Astrocyte (in vitro differentiated cells and primary cell): Measurements from ENCODE around the gene WASHC2C. TPM values are rescaled to one million over a fixed set of nuclear protein-coding genes. Genes with fewer than 3 reads are reported as not detected.
"Not testable (repeated sequence)": the region's sequence is repeated elsewhere in the genome, so short reads cannot be mapped to it uniquely, and the experiment has no call there.

Experiments used
- DNase-seq: peaks from one replicate; pipeline ENCODE4 v3.0.0-alpha.2; 2010; ENCODE audit warnings: low read depth
- FAIRE-seq: peaks from 2 replicates; lab custom pipeline; 2011; peaks lifted over from hg19 to GRCh38; lab: Jason Lieb, UNC
- H2AFZ ChIP-seq: 2 replicates; pipeline ENCODE4 v1.6.0; 2012; ENCODE audit warnings: low read depth, low read length, inconsistent platforms
- H3K27ac ChIP-seq: 2 replicates; pipeline ENCODE4 v1.5.1; 2011; ENCODE audit warnings: low read depth, low read length, inconsistent platforms
- H3K27me3 ChIP-seq: 2 replicates; pipeline ENCODE4 v1.6.0; 2011; ENCODE audit warnings: low read length, inconsistent platforms; ENCODE audit not compliant: insufficient read depth
- H3K36me3 ChIP-seq: 2 replicates; pipeline ENCODE4 v1.5.1; 2011; ENCODE audit warnings: low read length, inconsistent platforms; ENCODE audit not compliant: insufficient read depth
- H3K4me1 ChIP-seq: 2 replicates; pipeline ENCODE4 v1.5.1; 2011; ENCODE audit warnings: low read length, inconsistent platforms; ENCODE audit not compliant: insufficient read depth
- H3K4me2 ChIP-seq: 2 replicates; pipeline ENCODE4 v1.6.0; 2012; ENCODE audit warnings: low read length, inconsistent platforms
- H3K4me3 ChIP-seq: 2 replicates; pipeline ENCODE4 v1.5.1; 2011; ENCODE audit warnings: low read depth, mild to moderate bottlenecking, low read length, inconsistent platforms; ENCODE audit not compliant: insufficient read depth
- H3K79me2 ChIP-seq: 2 replicates; pipeline ENCODE4 v1.6.0; 2012; ENCODE audit warnings: mild to moderate bottlenecking, low read length, inconsistent platforms; ENCODE audit not compliant: insufficient read depth
- H3K9ac ChIP-seq: 2 replicates; pipeline ENCODE4 v1.6.0; 2012; ENCODE audit warnings: mild to moderate bottlenecking, low read length, inconsistent platforms
- H3K9me3 ChIP-seq: 2 replicates; pipeline ENCODE4 v1.5.1; 2012; ENCODE audit warnings: low read depth, mild to moderate bottlenecking, low read length, inconsistent platforms; ENCODE audit not compliant: insufficient read depth
- H4K20me1 ChIP-seq: 2 replicates; pipeline ENCODE4 v1.6.0; 2012; ENCODE audit warnings: low read length, inconsistent platforms; ENCODE audit not compliant: insufficient read depth
- H3K27ac Mint-ChIP-seq: one replicate; pipeline ENCODE4 v1.8.0; 2021; ENCODE audit warnings: mild to moderate bottlenecking, mixed read lengths; ENCODE audit not compliant: unreplicated experiment
- H3K27me3 Mint-ChIP-seq: one replicate; pipeline ENCODE4 v1.8.0; 2021; ENCODE audit warnings: low read depth, mixed read lengths; ENCODE audit not compliant: unreplicated experiment
- H3K36me3 Mint-ChIP-seq: one replicate; pipeline ENCODE4 v1.8.0; 2021; ENCODE audit warnings: low read depth, mixed read lengths; ENCODE audit not compliant: unreplicated experiment
- H3K4me1 Mint-ChIP-seq: one replicate; pipeline ENCODE4 v1.8.0; 2021; ENCODE audit warnings: low read depth, mixed read lengths; ENCODE audit not compliant: unreplicated experiment
- H3K4me3 Mint-ChIP-seq: one replicate; pipeline ENCODE4 v1.8.0; 2021; ENCODE audit warnings: mild to moderate bottlenecking, moderate library complexity, mixed read lengths; ENCODE audit not compliant: unreplicated experiment
- H3K9me3 Mint-ChIP-seq: one replicate; pipeline ENCODE4 v1.8.0; 2021; ENCODE audit warnings: mild to moderate bottlenecking, mixed read lengths; ENCODE audit not compliant: unreplicated experiment
- total RNA-seq: library from RNA; stranded (reverse); gene quantifications from 2 replicates; pipeline ENCODE4 v1.2.1, GENCODE V29; 2021

The WASHC2C gene
- total RNA-seq, 1 donor from 2014 or later, result 39.6 TPM

DNA sequence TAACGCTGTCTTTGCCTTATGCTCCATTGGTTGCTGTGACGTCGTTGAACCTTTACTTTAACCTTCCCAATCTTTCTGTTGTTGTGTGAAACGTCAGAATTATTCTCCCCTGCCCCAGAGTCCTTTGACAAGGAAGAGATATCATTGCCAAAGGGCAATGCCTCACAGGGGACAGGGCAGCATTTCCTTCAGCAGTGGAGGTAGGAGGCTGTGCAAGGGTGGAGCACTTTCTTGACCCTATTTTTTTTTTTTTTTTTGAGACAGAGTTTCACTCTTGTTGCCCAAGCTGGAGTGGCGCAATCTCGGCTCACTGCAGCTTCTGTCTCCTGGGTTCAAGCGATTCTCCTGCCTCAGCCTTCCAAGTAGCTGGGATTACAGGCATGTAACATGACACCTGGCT lies 14.5 kb downstream of the WASHC2C start:
- not testable (repeated sequence) for H3K79me2 ChIP-seq, H3K27me3 ChIP-seq, DNase-seq, H3K27ac Mint-ChIP-seq, H3K9me3 ChIP-seq, H3K4me2 ChIP-seq, H3K27me3 Mint-ChIP-seq, H3K9ac ChIP-seq, H3K4me3 Mint-ChIP-seq, FAIRE-seq, H3K4me3 ChIP-seq, H3K4me1 Mint-ChIP-seq, H3K36me3 ChIP-seq, H4K20me1 ChIP-seq, H2AFZ ChIP-seq, H3K27ac ChIP-seq, H3K36me3 Mint-ChIP-seq, H3K4me1 ChIP-seq, H3K9me3 Mint-ChIP-seq

DNA sequence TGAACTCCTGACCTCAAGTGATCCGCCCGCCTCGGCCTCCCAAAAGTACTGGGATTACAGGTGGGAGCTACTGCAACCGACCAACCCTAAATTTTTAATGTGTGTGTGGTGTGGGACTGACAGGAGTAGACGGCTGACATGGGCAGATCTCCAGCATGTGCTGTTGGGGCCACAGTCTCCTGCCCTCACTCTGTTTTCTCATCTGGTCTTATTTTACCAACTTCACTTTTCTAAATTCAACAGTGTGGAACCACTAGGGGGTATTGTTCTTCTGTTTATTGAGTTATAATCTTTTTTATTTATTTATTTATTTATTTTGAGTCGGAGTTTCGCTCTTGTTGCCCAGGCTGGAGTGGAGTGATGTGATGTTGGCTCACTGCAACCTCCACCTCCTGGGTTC lies 14.9 kb downstream of the WASHC2C start:
- not testable (repeated sequence) for H3K9ac ChIP-seq, H3K27me3 ChIP-seq, H3K4me1 Mint-ChIP-seq, H3K27ac Mint-ChIP-seq, H3K9me3 ChIP-seq, H3K36me3 Mint-ChIP-seq, H3K79me2 ChIP-seq, H3K4me3 ChIP-seq, H4K20me1 ChIP-seq, H3K4me3 Mint-ChIP-seq, H3K4me2 ChIP-seq, H3K9me3 Mint-ChIP-seq, H3K27me3 Mint-ChIP-seq, FAIRE-seq, H3K36me3 ChIP-seq, H3K27ac ChIP-seq, H2AFZ ChIP-seq, DNase-seq, H3K4me1 ChIP-seq

- not testable (repeated sequence) for H3K27me3 ChIP-seq, H3K4me3 Mint-ChIP-seq, H3K4me2 ChIP-seq, H3K9me3 ChIP-seq, H3K4me1 Mint-ChIP-seq, H3K79me2 ChIP-seq, H3K9me3 Mint-ChIP-seq, H3K36me3 ChIP-seq, H3K9ac ChIP-seq, H4K20me1 ChIP-seq, H2AFZ ChIP-seq, H3K36me3 Mint-ChIP-seq, H3K27ac ChIP-seq, H3K4me1 ChIP-seq, H3K4me3 ChIP-seq, FAIRE-seq, H3K27ac Mint-ChIP-seq, DNase-seq, H3K27me3 Mint-ChIP-seq
Measured at GRCh38 chr10:45751141-45751540, 24.1 kb downstream of the WASHC2C start.

- H3K79me2 ChIP-seq, H3K36me3 Mint-ChIP-seq, H3K4me1 ChIP-seq, H3K4me3 Mint-ChIP-seq, FAIRE-seq, H3K36me3 ChIP-seq, H3K9ac ChIP-seq, DNase-seq, H3K4me3 ChIP-seq, H3K27me3 Mint-ChIP-seq, H3K27ac ChIP-seq, H3K9me3 ChIP-seq, H3K4me1 Mint-ChIP-seq, H3K27ac Mint-ChIP-seq, H3K9me3 Mint-ChIP-seq, H4K20me1 ChIP-seq, H3K4me2 ChIP-seq, H2AFZ ChIP-seq, H3K27me3 ChIP-seq: not testable (repeated sequence)
Measured at GRCh38 chr10:45752210-45752609, 25.1 kb downstream of the WASHC2C start.

- not testable (repeated sequence) for H2AFZ ChIP-seq, H3K4me3 Mint-ChIP-seq, H3K4me3 ChIP-seq, H3K9me3 ChIP-seq, H3K36me3 ChIP-seq, H3K4me1 Mint-ChIP-seq, H3K79me2 ChIP-seq, H3K36me3 Mint-ChIP-seq, FAIRE-seq, H3K9me3 Mint-ChIP-seq, H3K27me3 Mint-ChIP-seq, H4K20me1 ChIP-seq, H3K27ac ChIP-seq, H3K4me1 ChIP-seq, H3K9ac ChIP-seq, H3K27me3 ChIP-seq
- peak overlapping the region; percentile 60 for H3K4me2 ChIP-seq
- peak; percentile 38 for DNase-seq
- H3K27ac Mint-ChIP-seq, result peak overlapping the region; percentile 35
Measured at GRCh38 chr10:45753979-45754495, 27.0 kb downstream of the WASHC2C start.

GRCh38 chr10:45755083-45755482 lies 28.0 kb downstream of the WASHC2C start:
- not testable (repeated sequence) for H3K9me3 Mint-ChIP-seq, H3K36me3 Mint-ChIP-seq, H3K4me1 Mint-ChIP-seq, H3K9ac ChIP-seq, H3K27ac ChIP-seq, H3K36me3 ChIP-seq, DNase-seq, H3K27me3 Mint-ChIP-seq, H2AFZ ChIP-seq, FAIRE-seq, H3K27ac Mint-ChIP-seq, H3K4me2 ChIP-seq, H3K4me1 ChIP-seq, H3K9me3 ChIP-seq, H3K27me3 ChIP-seq, H4K20me1 ChIP-seq, H3K4me3 Mint-ChIP-seq, H3K79me2 ChIP-seq, H3K4me3 ChIP-seq
